HepG2 (cell line): ENCODE results near the gene SLC9A9. TPM values are rescaled to one million over a fixed set of nuclear protein-coding genes. Genes with fewer than 3 reads are reported as not detected.

Experiments
- ATAC-seq: fragments of 200-7000 bp; cut with Tn5 transposase; 3 replicates; pipeline ENCODE4 v1.9.1; 2020; ENCODE audit warnings: mild to moderate bottlenecking, moderate library complexity
- BruUV-seq: library from RNA; stranded (reverse); fragments of 400-500 nt; replicated peaks from 2 replicates; lab custom pipeline; 2021; lab: Mats Ljungman, UMichigan
- CTCF ChIA-PET: fragments of 300-600 bp; formaldehyde crosslinking; extraction: SDS; loops from one replicate; lab custom pipeline; 2021; ENCODE audit warnings: low total read pairs, inconsistent platforms, low intra/inter-chr PET ratio; lab: Yijun Ruan, JAX
- POLR2A ChIA-PET: fragments of 350-600 bp; sonication (Branson Sonifier 250); formaldehyde crosslinking; loops from one replicate; lab custom pipeline; 2020; ENCODE audit warnings: antibody characterized with exemption, inconsistent platforms; lab: Yijun Ruan, JAX
- DNase-seq: peaks from one replicate; pipeline ENCODE4 v3.0.0-alpha.2; 2015; ENCODE audit warnings: low spot score
- FAIRE-seq: peaks from 3 replicates; lab custom pipeline; 2011; peaks lifted over from hg19 to GRCh38; lab: Jason Lieb, UNC
- H2AFZ ChIP-seq: one replicate; pipeline ENCODE4 v1.6.1; 2011; ENCODE audit warnings: low read length, inconsistent platforms
- H3K27ac ChIP-seq: fragments of 300-600 bp; 3 replicates; pipeline ENCODE4 v1.8.0; 2011; ENCODE audit warnings: mixed run types, mild to moderate bottlenecking, mixed read lengths, low read length, inconsistent platforms; ENCODE audit not compliant: insufficient read depth; ENCODE audit errors: extremely low read length
- H3K27me3 ChIP-seq, 2 experiments: fragments of 200-600 bp in 1 of 2; 2 replicates in 1 of 2; 3 replicates in 1 of 2; pipeline versions ENCODE4 v1.6.0 to v1.8.0; 2011; ENCODE audit warnings: low read length in 2 of 2, mild to moderate bottlenecking in 2 of 2, moderate library complexity in 2 of 2, inconsistent platforms in 1 of 2; ENCODE audit not compliant: insufficient read depth in 2 of 2, control insufficient read depth in 1 of 2
- H3K36me3 ChIP-seq, 2 experiments: fragments of 200-600 bp in 1 of 2; replicated peaks in 1 of 2; 2 replicates in 1 of 2; 3 replicates in 1 of 2; pipeline versions ENCODE4 v1.5.1 to v1.8.0; 2011; ENCODE audit warnings: low read length in 2 of 2, inconsistent platforms in 1 of 2; ENCODE audit not compliant: insufficient read depth in 2 of 2, control insufficient read depth in 1 of 2
- H3K4me1 ChIP-seq: 2 replicates; pipeline ENCODE4 v1.5.1; 2012; ENCODE audit warnings: low read length, inconsistent platforms; ENCODE audit not compliant: insufficient read depth
- H3K4me2 ChIP-seq: 2 replicates; pipeline ENCODE4 v1.6.0; 2011; ENCODE audit warnings: low read depth, low read length, inconsistent platforms
- H3K4me3 ChIP-seq, 3 experiments: fragments of 200-600 bp in 1 of 3; sonication (generic), shearing (Covaris generic) in 1 of 3; replicated peaks in 1 of 3; 2 replicates each; pipeline ENCODE4 v1.5.1; 2011 to 2016; ENCODE audit warnings: low read length in 3 of 3, inconsistent platforms in 2 of 3, low read depth in 2 of 3, mild to moderate bottlenecking in 2 of 3, control low read depth in 1 of 3, mixed read lengths in 1 of 3; ENCODE audit not compliant: insufficient read depth in 1 of 3
- H3K79me2 ChIP-seq: one replicate; pipeline ENCODE4 v1.6.1; 2011; ENCODE audit warnings: low read length, inconsistent platforms; ENCODE audit not compliant: insufficient read depth
- H3K9ac ChIP-seq: 2 replicates; pipeline ENCODE4 v1.6.0; 2011; ENCODE audit warnings: mild to moderate bottlenecking, low read depth, low read length, inconsistent platforms; ENCODE audit not compliant: insufficient read depth
- H3K9me3 ChIP-seq: 2 replicates; pipeline ENCODE4 v1.5.1; 2012; ENCODE audit warnings: mild to moderate bottlenecking, low read length
- H4K20me1 ChIP-seq: 2 replicates; pipeline ENCODE4 v1.6.0; 2011; ENCODE audit warnings: inconsistent platforms, mild to moderate bottlenecking, low read length, moderate library complexity; ENCODE audit not compliant: insufficient read depth
- ATF7 ChIP-seq, 2 experiments: fragments of 450-650 bp in 1 of 2; sonication (generic) in 1 of 2; formaldehyde crosslinking in 1 of 2; IDR thresholded peaks; 2 replicates each; pipeline versions ENCODE4 v1.4.0 to v1.6.1; 2016 to 2020; ENCODE audit warnings: antibody characterized with exemption in 1 of 2, mild to moderate bottlenecking in 1 of 2, missing genetic modification reagents in 1 of 2
- DNMT1 ChIP-seq: sonication (generic); formaldehyde crosslinking; IDR thresholded peaks from 2 replicates; pipeline ENCODE4 v1.5.1; 2020; ENCODE audit warnings: mild to moderate bottlenecking, missing genetic modification reagents
- GPN1 ChIP-seq: sonication (generic); formaldehyde crosslinking; IDR thresholded peaks from 2 replicates; pipeline ENCODE4 v1.5.1; 2020; ENCODE audit warnings: missing genetic modification reagents, borderline replicate concordance
- KAT8 ChIP-seq: IDR thresholded peaks from 2 replicates; pipeline ENCODE4 v1.6.1; 2016; ENCODE audit warnings: missing genetic modification reagents, missing compliant biosample characterization
- MTF2 ChIP-seq: sonication (generic); formaldehyde crosslinking; IDR thresholded peaks from 2 replicates; pipeline ENCODE4 v1.5.0; 2020; ENCODE audit warnings: missing genetic modification reagents, borderline replicate concordance
- NONO ChIP-seq, 2 experiments: fragments of 450-650 bp in 1 of 2; sonication (generic) in 1 of 2; formaldehyde crosslinking in 1 of 2; IDR thresholded peaks in 1 of 2; conservative IDR thresholded peaks in 1 of 2; 2 replicates each; pipeline versions ENCODE4 v1.6.1 to v1.8.0; 2017 to 2022; ENCODE audit warnings: mild to moderate bottlenecking in 1 of 2, missing genetic modification reagents in 1 of 2, moderate library complexity in 1 of 2
- NR2C2 ChIP-seq: sonication (generic); formaldehyde crosslinking; IDR thresholded peaks from 2 replicates; pipeline ENCODE4 v1.4.0; 2020; ENCODE audit warnings: missing genetic modification reagents, mild to moderate bottlenecking, moderate library complexity, borderline replicate concordance
- POLR2AphosphoS2 ChIP-seq: IDR thresholded peaks from 2 replicates; pipeline ENCODE4 v1.6.1; 2011; ENCODE audit warnings: low read depth, low read length, improper control_type of control experiment
- SIN3A ChIP-seq: IDR thresholded peaks from 2 replicates; pipeline ENCODE4 v1.6.1; 2011; ENCODE audit warnings: low read depth, mild to moderate bottlenecking, control low read depth, low read length, borderline replicate concordance
- SIX1 ChIP-seq: sonication (generic); formaldehyde crosslinking; IDR thresholded peaks from 2 replicates; pipeline ENCODE4 v1.4.0; 2020; ENCODE audit warnings: missing genetic modification reagents, borderline replicate concordance
- SP5 ChIP-seq: IDR thresholded peaks from 2 replicates; pipeline ENCODE4 v1.6.1; 2016; ENCODE audit warnings: low read depth, borderline replicate concordance
- STAT5B ChIP-seq: sonication (generic); formaldehyde crosslinking; IDR thresholded peaks from 2 replicates; pipeline ENCODE4 v1.4.0; 2020; ENCODE audit warnings: missing genetic modification reagents
- ZFP36 ChIP-seq: fragments of 150-350 bp; IDR thresholded peaks from 2 replicates; pipeline ENCODE4 v1.6.1; 2018; ENCODE audit warnings: borderline replicate concordance, low read length, low read depth; ENCODE audit not compliant: partially characterized antibody
- ZNF629 ChIP-seq: sonication (generic); formaldehyde crosslinking; conservative IDR thresholded peaks from 2 replicates; pipeline ENCODE4 v1.5.0; 2020; ENCODE audit warnings: missing genetic modification reagents
- WGBS: methylation state at CpG from one replicate; pipeline ENCODE4 v1.1.6; 2017; ENCODE audit warnings: low lambda C conversion rate; 5-methylcytosine and 5-hydroxymethylcytosine counted together
- in situ Hi-C: cut with HindIII; loops from 2 replicates; pipeline ENCODE4 v1.10.0; 2017; ENCODE audit warnings: low pct_unique_long_range_greater_than_20kb; ENCODE audit not compliant: extremely low pct_ligation_motif_present
- intact Hi-C: fragments of 100-400 bp; cut with micrococcal nuclease; formaldehyde crosslinking; loops from one replicate; pipeline ENCODE4 v1.10.0; 2022; ENCODE audit not compliant: unreplicated experiment
- polyA plus RNA-seq, 8 experiments: library from polyadenylated mRNA; depleted of rRNA in 3 of 8; stranded (reverse) in 7 of 8; unstranded in 1 of 8; fragments of >200 nt; fragmentation: Illumina TruSeq in 4 of 8; extraction: Trizol in 4 of 8; gene quantifications; 2 replicates each; pipeline versions ENCODE4 v1.2.1 to v1.2.3, GENCODE V29; 2011 to 2016; ENCODE audit warnings: low read depth in 4 of 8, missing spikeins in 1 of 8, mixed read lengths in 1 of 8; ENCODE audit not compliant: insufficient read depth in 1 of 8
- total RNA-seq, 5 experiments: library from RNA; depleted of rRNA; stranded (reverse); fragments of >200 nt; fragmentation: Illumina TruSeq; extraction: Trizol; gene quantifications; 2 replicates each; pipeline ENCODE4 v1.2.3, GENCODE V29; 2016; ENCODE audit warnings: low read depth in 1 of 5
- TF ChIP-seq, protein P1 (sequence below): sonication (generic); formaldehyde crosslinking; conservative IDR thresholded peaks from 2 replicates; pipeline ENCODE4 v1.4.0; 2020; ENCODE audit warnings: missing genetic modification reagents

The SLC9A9 gene
- total and polyA plus RNA-seq, 2 of the 13 experiments (the other 11 are each of a cell fraction or from before 2014, with no cell fraction given), result not detected

DNA sequence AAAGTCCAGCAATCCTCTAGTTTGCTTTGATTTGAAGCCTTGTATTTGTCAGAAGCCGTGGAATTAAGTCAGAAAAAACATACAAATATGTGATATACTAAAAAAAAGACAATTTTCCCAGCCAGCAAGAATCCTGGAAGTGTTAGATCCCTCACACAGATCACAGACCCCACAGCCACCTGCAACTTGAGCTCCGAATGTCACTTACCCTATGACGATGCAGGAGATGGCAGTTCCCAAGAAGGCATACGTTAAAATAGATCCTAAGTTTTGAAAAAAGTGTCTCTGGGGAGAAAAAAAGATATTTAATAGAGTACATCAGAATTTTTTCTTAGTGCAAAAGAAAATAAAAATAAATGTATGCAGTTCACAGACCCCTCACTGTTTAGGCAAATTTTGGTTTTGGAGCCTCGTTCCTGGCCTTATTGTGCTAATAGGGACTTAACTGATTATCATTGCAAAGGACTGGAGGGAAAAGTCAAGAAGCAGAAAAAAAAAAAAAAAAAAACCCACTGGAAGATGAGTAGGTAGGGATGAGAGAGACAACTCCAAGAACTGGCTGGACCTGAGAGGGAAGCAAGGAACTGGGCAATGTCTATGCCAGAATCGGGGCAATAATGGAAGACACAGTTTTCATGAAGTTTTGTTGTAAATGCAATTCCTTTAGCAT is 53.3 kb downstream of the SLC9A9 start:
- no peak overlapping the region for H2AFZ ChIP-seq
- BruUV-seq, result no TSS peak
- no peaks in the 10 kb centered on the region for H4K20me1 ChIP-seq
- no peak overlapping the region for H3K9ac ChIP-seq
- no peak overlapping the region for H3K27ac ChIP-seq
- ChIA-PET POLR2A (no interaction called here), CTCF (no interaction called here)
- TF ChIP-seq POLR2AphosphoS2 (no peak), KAT8 (no peak), NONO (IDR thresholded peaks at IDR 0.05) (no peak), NONO (CRISPR knock-in tag; conservative IDR thresholded peaks at IDR 0.05) (no peak), SIX1 (CRISPR knock-in tag) (no peak), SP5 (CRISPR knock-in tag) (no peak), ZFP36 (no peak), MTF2 (no peak), ATF7 (IDR thresholded peaks at IDR 0.05) (no peak), ATF7 (CRISPR knock-in tag; IDR thresholded peaks at IDR 0.05) (no peak), NR2C2 (no peak), ZNF629 (CRISPR knock-in tag) (no peak), SIN3A (no peak), GPN1 (no peak), STAT5B (CRISPR knock-in tag) (no peak), DNMT1 (CRISPR knock-in tag) (no peak)
- TF ChIP-seq, protein P1, sequence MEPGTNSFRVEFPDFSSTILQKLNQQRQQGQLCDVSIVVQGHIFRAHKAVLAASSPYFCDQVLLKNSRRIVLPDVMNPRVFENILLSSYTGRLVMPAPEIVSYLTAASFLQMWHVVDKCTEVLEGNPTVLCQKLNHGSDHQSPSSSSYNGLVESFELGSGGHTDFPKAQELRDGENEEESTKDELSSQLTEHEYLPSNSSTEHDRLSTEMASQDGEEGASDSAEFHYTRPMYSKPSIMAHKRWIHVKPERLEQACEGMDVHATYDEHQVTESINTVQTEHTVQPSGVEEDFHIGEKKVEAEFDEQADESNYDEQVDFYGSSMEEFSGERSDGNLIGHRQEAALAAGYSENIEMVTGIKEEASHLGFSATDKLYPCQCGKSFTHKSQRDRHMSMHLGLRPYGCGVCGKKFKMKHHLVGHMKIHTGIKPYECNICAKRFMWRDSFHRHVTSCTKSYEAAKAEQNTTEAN (CRISPR knock-in tag), result no peak
- H3K4me3 ChIP-seq, result no peak overlapping the region
- no peaks in the 10 kb centered on the region for H3K79me2 ChIP-seq
- H3K36me3 ChIP-seq, result no peaks in the 10 kb centered on the region
- DNase-seq, result no peak
- no peak for FAIRE-seq
- no peaks in the 10 kb centered on the region for H3K9me3 ChIP-seq
- H3K27me3 ChIP-seq, result no peaks in the 10 kb centered on the region
- H3K4me1 ChIP-seq, result no peaks in the 10 kb centered on the region
- in situ Hi-C loops (no loop called here), intact Hi-C loops (no loop called here)
- under 1% methylated on average over 6 of the region's 6 CpGs for WGBS
- H3K4me2 ChIP-seq, result no peak overlapping the region
- no peak for ATAC-seq
